HG02970 (cell line): ENCODE data around the gene ZHX3.
"Not testable (repeated sequence)": the region's sequence is repeated elsewhere in the genome, so short reads cannot be mapped to it uniquely, and the experiment has no call there.

Source experiments
- ATAC-seq: cut with Tn5 transposase; IDR thresholded peaks from one replicate; pipeline ENCODE4 v1.9.1; 2021; ENCODE audit warnings: mild to moderate bottlenecking, moderate library complexity, moderate number of reproducible peaks; ENCODE audit not compliant: unreplicated experiment, low FRiP score

ZHX3 gene

GRCh38 chr20:41334443-41335421 is 17.2 kb upstream of the ZHX3 start:
- ATAC-seq, result no peak

- no peak for ATAC-seq
Measured at GRCh38 chr20:41334036-41334435, 16.5 kb upstream of the ZHX3 start.

- no peak for ATAC-seq
Measured at GRCh38 chr20:41331731-41332130, 14.2 kb upstream of the ZHX3 start.

- ATAC-seq, result no peak
Measured at GRCh38 chr20:41330941-41331340, 13.4 kb upstream of the ZHX3 start.

GRCh38 chr20:41330343-41330720 is 12.8 kb upstream of the ZHX3 start:
- no peak for ATAC-seq

- no peak for ATAC-seq
Measured at GRCh38 chr20:41329435-41330342, 12.2 kb upstream of the ZHX3 start.

- no peak for ATAC-seq
Measured at GRCh38 chr20:41327178-41327577, 9.6 kb upstream of the ZHX3 start.

GRCh38 chr20:41320976-41321375 is 3.4 kb upstream of the ZHX3 start:
- ATAC-seq, result no peak

GRCh38 chr20:41320441-41320840 is 2.9 kb upstream of the ZHX3 start:
- no peak for ATAC-seq

- no peak for ATAC-seq
Measured at GRCh38 chr20:41318271-41318649, 729 bp upstream of the ZHX3 start.

- peak; percentile 54 for ATAC-seq
Measured at GRCh38 chr20:41316602-41317545, 657 bp downstream of the ZHX3 start.

- no peak for ATAC-seq
Measured at GRCh38 chr20:41316051-41316450, 1.5 kb downstream of the ZHX3 start.

GRCh38 chr20:41314386-41314785 is 3.1 kb downstream of the ZHX3 start:
- ATAC-seq, result no peak

- not testable (repeated sequence) for ATAC-seq
Measured at GRCh38 chr20:41312009-41312408, 5.5 kb downstream of the ZHX3 start.

- ATAC-seq, result no peak
Measured at GRCh38 chr20:41309817-41310216, 7.7 kb downstream of the ZHX3 start.

- no peak for ATAC-seq
Measured at GRCh38 chr20:41308726-41309413, 8.7 kb downstream of the ZHX3 start.

GRCh38 chr20:41308290-41308711 is 9.2 kb downstream of the ZHX3 start:
- no peak for ATAC-seq

- ATAC-seq, result no peak
Measured at GRCh38 chr20:41307021-41307420, 10.5 kb downstream of the ZHX3 start.

- ATAC-seq, result peak; percentile 78
Measured at GRCh38 chr20:41306061-41306727, 11.3 kb downstream of the ZHX3 start.
